Amniotic epithelial cell (primary cell): Measurements from ENCODE around the gene DEFB112.

Source experiments
- DNase-seq: peaks from one replicate; pipeline ENCODE4 v3.0.0-alpha.2; 2010; ENCODE audit warnings: low read depth

Gene DEFB112, protein sequence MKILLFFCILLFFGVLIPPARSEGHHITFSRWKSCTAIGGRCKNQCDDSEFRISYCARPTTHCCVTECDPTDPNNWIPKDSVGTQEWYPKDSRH

DNA sequence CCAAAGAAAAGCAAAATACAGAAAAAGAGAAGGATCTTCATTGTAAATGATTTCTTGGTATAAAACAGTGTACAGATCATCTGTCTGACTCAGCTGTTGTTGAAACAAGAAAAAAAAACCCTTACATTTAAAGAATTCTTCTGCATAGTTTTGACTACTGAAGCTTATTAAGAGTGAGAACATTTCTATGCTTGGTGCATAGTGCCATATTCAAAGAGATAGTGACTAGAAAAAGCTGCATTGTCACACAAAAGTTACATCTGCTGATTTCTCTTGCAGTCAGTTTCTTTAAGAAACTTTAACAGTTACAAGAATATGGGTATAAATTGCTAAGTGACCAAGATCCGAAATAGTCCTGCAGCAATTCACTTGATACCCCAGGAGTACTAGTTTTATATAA is at the start of gene DEFB112:
DEFB112 (minus strand) TSS at position 101 of the 400 bp plus-strand sequence; CDS start at position 41, 60 bp downstream.
- DNase-seq = no peak

DNA sequence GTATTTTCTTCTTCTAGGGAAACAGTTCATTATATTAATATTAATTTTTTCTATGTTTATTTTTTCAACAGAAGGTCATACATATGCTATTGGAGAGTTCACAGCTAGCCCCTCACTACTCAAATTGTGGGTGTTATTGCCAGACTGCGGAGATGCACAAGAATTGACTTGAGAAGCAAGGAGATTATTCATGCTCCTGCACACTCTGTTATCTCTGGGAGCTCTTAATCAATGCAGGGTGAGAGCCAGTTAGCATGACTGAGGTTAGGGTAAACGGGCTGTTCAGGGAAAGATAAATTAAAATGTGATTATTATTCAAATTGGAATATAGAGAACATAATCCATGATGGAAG is 48.9 kb upstream of the DEFB112 start:
- DNase-seq = no peak

DNA sequence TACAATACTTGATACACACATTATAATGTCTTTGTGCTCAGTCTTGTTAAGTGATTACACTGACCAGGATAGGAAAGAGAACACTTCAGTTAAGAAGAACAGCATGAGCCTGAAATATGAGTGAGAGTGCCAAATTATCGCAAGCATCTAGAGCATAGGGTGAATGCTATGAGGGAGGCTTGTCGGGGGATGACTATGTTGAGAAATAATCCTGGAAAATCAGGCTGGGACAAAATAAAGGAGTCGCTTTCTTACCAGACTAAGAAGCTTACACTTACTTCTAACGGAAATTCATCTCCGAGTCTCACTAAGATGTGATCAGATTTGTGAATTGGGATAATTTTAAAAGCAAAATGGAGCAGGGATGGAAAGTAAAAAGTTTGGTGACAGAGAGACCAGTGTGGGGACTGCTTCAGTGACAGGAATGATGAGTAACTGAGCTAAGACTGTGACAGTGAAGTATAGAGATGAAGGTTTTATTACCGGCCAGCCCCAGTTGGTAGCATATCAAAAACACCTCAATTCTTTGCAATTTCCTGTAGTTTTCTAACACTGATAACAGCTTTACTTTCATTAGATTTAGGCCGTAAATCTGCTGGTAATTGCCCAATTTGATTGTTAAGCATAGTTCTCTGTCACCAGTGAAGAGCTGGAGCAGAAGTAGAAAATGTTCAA is 48.4 kb upstream of the DEFB112 start:
- no peak for DNase-seq

DNA sequence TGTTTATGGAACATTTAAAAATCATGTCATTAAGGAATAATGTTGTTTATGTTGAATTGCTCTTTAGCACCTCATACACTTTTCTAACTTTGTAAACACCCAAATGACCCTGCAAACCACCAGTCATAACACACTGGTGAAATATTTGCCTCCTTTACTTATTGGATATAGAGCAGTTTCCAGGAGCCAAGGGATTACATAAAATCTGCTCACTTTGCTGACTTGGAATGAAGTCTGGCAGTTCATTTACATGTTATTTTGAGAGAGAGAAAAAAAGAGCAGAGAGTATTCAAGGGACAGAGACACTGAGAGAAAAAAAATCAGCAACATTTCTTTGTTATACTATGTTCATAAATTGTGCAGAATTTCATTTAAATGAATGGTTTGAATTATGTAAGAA is 46.6 kb upstream of the DEFB112 start:
- DNase-seq = no peak

DNA sequence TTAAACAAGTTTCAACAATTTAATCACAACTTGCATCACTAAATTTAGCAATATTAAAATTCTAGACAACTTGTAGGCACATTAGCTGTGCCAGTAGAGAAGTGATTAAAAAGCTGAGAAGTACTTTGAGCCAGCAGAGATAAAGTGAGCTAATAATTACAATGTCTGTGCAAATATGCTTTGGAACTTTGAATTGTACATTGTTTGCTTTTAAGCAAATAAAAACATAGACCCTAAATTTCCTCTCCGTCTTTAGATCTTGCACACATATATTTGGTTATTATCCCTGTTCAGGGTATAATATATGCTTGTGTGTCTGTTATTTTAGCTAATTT is 44.2 kb upstream of the DEFB112 start:
- no peak for DNase-seq

DNA sequence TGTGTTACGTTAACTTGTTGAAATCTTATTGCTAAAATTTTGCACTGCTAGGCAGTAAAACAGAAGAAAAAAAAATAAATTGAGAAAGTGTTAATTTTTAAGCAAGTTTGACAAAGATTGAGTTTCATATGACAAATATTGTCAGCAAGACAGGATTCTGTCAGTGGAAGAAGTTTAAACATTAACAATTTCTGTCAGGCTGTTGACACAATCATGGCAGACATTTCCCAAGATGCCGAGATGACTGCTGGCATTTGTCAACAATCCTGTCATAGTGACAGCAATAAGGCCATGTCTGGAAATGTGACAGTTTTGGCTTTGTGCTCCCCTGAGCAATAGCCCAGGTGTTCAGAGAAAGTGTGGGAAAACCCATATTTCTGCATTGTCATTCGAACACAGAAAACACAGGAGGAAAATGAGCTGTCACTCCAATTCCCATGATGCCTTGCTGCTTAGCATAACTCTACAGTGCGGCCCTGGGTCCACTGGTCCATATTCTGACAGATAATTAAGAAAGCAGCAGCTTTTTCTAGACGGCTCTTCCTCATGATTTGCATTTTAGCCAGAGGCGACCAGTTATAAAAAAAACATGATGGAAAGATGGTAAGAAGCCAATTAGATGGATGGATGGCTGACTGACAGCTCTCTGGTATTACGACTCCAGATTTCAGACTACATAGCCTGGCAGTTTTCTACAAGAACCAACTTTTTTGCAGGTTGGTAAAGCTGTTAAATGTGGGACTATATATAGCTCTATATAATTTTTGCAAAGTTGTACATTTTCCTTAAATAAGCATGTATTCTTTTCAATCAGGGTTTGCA is 43.6 kb upstream of the DEFB112 start:
- no peak for DNase-seq

DNA sequence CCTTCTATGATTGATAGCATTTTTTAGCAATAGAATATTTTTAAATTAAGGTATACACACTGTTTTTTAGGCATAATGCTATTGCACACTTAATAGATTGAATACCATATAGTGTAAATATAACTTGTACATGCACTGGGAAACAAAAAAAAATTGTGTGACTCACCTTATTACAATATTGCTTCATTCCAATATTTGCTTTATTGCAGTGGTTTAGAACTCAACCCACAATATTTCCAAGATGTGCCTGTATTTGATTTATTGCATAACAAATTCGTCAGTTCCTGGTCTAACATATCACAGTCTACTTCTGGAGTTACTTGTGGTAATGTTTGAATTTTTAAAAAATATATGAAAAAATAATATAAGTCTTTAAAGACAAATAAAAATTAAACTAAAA is 41.9 kb upstream of the DEFB112 start:
- DNase-seq = peak; percentile 58

DNA sequence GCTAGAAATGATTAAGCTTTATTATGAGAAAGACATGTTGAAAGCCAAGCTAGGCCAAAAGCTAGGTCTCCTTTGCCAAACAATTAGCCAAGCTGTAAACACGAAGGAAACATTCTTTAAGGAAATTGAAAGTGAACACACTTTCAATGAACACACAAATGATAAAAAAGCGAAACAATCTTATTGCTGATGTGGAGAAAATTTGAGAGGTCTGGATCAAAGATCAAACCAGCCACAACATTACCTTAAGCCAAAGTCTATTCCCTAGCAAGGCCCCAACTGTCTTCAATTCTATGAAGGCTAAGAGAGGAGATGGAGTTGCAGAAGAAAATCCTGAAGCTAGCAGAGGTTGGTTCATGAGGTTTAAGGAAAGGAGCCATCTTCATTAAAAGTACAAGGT is 40.2 kb upstream of the DEFB112 start:
- no peak for DNase-seq

DNA sequence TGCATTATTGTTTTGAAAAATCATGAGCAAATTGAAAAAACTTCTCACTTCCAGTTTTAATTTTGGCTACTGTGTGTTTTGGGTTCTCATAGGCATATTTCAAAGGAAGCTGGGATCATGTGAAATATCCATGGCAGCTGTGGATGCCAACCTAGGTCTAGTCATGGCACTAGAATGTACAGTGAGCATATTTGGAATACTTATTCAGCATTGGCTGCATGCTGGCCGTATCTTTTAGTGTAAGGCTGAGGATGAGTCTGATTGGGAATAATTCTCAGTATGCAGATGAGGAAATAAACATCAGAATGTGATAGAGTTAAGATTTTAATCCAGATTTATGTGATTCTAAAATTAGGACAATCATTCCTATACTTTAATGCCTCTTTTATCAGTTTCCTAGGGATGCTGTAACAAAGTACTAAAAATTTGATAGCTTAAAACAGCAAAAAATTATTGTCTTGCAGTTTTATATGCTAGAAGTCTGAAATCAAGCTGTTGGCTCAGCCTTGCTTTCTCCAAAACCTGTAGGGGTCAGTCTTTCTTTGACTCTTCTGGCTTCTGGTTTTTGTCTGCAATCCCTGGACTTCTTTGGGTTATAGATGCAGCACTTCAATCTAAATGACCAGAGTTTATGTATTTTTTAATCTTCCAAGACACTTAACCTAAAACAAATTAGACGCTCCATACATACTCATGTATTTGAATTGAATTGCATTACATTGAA is 37.7 kb upstream of the DEFB112 start:
- DNase-seq = peak; percentile 74

DNA sequence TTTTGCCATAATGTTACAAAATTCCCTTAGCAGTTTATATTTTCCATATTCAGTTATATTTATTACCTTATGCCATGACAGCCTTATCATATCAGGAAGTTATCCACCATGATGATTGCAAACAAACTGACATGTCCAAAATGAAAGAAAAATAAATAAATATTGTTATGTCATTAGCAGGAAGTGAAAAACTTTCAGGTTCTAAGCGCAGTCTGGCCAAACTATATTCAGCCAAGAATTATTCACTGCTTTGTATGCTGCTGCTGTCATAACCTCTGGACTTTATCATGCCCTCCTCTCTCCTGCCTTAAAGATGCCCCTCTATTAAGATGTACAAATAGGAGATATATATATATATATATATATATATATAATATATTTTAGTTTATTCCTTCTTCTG is 27.7 kb upstream of the DEFB112 start:
- DNase-seq = no peak

DNA sequence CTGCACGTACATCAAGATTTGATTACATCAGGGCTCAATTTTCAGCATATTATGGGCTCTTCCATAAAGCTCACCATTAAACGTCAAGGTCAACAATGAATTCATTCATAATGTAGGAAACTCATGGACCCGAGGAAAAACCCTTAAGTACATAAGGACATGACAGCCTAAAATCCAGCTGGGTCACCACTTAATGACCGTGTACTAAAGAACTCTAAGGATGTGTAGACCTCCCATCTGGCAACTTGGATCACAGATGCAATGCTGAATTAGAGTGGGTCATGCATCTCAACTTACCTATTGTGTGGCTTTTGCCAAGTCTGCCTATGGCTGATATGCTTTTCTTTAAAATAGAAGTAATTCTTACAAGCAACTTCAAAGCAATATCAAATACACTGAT is 26.7 kb upstream of the DEFB112 start:
- DNase-seq = no peak

DNA sequence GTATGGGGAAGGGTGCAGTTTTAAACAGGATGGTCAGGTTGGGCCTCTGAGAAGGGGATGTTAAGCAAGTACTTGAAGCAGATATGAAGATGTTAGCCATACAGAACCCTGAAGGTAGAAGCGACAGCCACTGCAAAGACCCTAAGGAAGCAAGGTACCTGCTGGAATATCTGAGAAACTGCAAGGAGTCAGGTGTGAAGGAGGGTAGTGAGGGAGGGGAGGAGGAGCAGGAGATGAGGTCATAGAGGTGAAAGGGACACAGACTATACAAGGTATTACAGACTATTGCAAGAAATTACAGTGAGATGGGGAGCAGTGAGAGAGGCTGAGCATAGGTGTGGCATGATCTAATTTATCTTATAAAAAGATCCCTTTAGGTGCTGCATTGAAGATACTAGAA is 22.2 kb upstream of the DEFB112 start:
- no peak for DNase-seq

DNA sequence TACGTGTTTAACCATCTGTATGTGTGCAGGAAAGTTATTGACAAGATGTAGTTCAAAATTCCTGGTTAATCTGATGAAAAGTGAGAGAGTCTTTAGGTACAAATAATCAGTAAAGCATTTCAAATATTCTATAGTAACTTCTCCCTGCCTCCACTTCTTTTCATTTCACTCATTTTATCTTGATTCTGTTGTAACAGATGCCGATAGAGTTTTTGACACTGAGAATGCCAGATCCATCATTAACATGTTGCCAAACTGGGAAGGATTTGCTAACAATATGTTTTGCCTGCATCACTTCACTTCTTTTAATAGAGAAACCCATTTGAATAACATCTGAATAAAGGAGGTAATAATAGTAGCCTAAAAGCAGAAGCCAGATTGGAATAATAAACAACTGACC is 20.4 kb upstream of the DEFB112 start:
- DNase-seq = no peak

DNA sequence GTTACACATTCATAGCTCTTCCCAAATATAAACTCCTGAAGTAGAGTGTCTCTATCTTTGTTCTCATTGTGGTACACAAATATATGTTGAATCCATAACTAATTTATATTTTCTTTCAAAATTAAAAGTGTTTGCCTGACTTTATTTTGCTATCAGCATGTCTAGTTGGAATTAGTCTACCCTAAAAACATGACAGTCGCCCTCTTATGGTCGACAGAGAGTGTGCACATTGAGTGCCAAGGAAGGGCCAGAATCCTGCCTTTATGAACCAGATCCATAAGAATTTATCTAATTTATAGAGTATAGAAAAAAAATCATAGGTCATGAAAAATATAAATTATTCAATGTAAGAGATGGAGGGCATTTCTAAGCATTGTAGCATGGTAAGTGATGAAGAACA is 12.3 kb upstream of the DEFB112 start:
- no peak for DNase-seq

DNA sequence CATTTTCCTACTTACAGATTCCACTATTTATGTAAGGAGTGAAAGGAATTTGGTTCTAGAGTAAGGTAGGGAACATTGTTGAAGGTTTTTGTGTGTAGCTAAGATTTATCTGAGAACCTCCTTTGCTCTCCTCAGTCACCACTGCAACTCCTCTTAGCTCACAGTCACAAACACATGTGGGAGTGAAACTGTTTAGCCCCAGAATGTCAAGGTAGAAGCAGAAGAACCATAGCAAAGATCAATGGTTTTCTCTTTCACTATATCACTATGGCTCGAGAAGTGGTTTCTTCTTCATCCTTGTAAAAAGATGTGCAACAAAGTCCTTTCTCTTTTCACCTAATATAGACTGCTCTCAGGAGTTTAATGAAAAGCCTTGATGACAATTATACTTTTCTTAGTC is 6.5 kb upstream of the DEFB112 start:
- DNase-seq = no peak

DNA sequence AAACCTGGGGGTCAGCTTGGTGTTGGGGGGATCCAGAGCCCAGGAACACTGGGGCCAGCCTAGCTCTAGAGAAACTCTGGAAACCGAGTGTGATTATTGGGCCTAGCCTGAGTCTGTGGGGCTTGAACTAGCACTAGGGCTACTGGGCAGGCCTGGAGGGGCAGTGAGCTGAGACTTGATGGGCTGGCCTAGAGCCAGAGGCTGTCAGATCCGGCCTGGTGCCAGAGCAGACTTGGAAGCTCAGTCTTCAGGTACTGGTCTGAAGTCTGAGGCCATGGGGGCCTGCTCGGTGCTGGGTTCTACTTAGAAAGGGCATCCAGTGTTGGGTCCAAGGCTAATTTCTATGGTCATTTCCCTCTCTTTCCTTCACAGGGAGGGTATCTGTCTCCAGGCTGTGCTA is 2.7 kb downstream of the DEFB112 start:
- DNase-seq = no peak

DNA sequence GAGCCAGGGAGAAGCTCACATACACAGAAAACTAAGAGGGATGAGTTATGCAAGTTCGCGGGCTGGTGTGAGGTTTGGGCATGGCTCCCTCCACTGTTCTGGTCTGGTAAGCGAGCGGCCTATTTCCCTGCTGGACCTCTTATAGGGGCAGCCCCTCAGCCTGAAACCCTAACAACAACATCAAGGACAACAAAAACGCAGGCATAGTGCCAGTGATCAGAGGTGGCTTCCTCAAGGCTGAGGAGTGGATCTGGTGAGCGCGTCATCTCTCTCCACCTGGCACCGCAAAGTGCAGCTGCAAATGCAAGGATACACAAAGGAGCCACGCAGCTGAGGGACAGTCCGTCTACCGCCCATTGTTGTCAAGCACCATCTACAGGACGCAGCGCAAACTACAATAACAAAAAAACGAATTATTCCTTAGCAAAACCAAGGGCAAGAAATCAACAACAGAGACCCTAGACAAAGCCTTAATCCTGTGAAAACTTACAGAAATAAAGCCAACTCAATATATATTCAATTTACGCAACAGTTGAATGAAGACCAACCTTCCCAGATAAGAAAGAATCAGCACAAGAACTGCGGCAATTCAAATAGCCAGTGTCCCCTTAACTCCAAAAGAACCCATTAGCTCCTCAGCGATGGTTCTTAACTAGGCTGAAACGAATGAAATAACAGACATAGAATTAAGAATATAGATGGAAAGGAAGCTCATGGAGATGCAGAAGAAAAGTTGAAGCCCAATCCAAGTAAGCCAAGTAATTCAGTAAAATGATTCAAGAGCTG is 18.8 kb downstream of the DEFB112 start:
- DNase-seq = no peak

DNA sequence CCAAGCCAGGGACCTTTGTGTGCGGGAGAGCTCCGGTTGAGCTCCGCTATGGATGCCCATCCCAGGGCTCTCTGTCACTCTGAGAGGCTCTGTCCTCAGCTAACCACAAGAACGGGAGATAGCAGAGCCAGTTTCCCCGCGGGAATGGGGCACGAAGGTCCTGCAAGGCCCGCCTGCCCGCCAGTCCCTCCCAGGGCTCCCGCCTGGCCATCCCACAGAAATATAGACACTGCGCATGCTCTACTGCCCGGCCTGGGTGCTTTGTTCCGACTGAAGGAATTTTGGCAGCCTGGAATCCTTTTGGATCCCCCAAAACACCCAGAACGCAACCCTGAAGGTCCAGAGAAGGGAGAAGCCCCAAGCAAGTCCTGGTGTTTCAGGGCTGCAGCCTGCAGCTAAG is 19.4 kb downstream of the DEFB112 start:
- no peak for DNase-seq

DNA sequence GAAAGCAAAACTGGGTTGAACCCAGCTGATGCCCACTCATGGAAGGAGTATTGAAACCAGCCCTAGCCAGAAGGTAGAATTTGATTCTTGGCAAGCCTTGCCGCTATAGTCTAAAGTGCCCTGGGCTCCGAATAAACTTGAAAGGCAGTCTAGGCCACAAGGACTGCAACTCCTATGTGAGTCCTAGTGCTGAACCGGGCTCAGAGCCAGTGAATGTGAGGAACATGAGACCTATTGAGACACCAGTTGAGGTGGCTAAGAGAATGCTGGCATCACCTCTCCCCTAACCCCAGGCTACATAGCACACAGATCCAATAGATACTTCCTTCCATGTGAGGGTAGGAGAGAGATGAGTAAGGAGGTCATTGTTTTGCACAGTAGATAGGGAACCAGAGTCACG is 24.5 kb downstream of the DEFB112 start:
- no peak for DNase-seq

DNA sequence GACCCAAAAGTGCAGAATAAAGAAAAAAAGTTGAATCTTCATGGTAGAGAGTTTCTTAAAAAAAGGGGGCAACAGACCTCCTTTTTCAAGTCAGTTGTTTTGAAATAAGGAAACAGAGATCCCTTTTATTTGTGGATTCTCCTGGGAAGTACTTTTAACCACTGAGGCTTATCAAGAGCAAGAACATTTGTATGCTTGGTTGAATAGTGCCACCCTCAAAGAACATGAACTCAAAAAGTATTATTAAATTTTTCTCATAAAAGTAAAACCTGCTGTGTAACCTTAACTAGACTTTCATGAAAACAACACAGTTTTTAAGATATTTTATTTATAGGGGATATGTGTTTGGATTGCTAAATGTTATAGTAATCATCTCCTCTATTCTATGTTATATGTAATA is 27.8 kb downstream of the DEFB112 start, which contains the start of gene DEFB110:
DEFB110 (minus strand) TSS at position 101 of the 400 bp plus-strand sequence; CDS start at position 42, 59 bp downstream.
- DNase-seq = no peak

DNA sequence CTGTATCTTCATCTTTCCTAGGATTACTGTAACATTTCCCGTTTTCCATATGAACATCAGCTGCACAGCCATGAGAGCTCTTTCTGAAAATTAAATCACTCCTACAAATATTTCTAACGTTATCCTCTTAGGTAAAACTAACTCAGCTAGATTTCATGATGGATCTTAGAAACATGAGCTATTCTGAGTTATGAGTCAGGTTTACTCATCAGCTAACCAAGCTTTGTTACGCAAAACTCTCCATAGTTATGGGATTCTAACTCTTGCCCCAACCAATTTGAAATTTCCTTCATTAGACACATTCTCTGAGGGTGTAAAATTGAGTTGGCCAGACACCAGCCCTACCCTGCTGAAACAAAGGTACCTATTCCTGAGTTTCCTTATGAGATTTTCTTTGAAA is 41.9 kb downstream of the DEFB112 start:
- DNase-seq = no peak

DNA sequence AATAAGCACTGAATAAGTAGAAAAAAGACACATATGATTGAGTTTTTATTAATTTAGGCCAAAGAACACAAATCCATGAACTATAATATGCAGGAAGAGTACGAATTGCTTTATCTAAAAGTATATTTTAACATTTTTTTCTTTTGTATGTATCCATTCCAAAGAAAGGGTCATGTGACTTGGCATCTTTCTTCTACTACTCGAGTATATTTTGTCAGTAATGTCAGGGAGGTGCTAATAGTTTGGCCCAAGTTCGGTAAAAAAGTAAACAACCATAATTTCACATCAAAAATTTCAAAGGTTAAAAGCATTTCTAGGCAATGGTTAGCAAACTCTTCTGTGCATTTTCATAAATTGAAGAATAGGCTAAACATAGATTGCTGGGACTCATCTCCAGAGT is 46.6 kb downstream of the DEFB112 start:
- DNase-seq = no peak
